Liver (tissue), 3 donors: Measurements from ENCODE around the gene RAB27B.

Source experiments
- JUND ChIP-seq, 2 donors: IDR thresholded peaks; 2 replicates each; pipeline ENCODE4 v1.6.1; 2016; ENCODE audit warnings: antibody characterized with exemption in 2 of 2
- SP1 ChIP-seq: IDR thresholded peaks from 2 replicates; pipeline ENCODE4 v1.6.1; 2018; ENCODE audit warnings: antibody characterized with exemption, mild to moderate bottlenecking
- TF ChIP-seq, protein P1 (sequence below): fragments of 150-350 bp; IDR thresholded peaks from 2 replicates; pipeline ENCODE4 v1.5.1; 2017; ENCODE audit warnings: improper control_type of control experiment, low read depth, low read length; ENCODE audit not compliant: missing input control
- donor health status: healthy.
- donor health status: healthy.

DNA sequence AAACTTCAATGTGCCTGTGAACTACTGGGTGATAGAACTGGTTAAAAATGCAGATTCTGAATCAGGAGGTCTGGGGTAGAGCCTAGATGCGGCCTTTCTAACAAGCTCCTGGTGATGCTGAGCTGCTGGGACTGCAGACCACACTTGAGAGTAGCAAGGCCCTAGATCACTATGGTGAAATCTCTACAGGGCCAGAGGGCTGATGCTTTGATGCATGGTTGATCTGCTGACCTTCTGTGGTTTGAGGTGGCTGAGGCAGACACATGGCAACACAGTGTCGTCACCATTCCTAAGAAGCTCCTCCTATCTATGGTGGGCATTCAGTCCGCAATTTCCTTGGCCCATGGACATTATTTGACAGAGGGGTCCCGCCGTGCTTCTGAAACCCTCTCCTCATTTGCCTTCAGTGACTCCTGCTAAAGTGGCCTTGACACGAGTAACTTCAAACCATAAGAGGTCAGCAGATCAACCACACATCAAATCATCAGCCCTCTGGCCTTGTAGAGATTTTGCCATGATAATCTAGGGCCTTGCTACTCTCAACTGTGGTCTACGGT lies 111.2 kb downstream of the RAB27B start:
- TF ChIP-seq SP1: no peak
- TF ChIP-seq, protein P1, sequence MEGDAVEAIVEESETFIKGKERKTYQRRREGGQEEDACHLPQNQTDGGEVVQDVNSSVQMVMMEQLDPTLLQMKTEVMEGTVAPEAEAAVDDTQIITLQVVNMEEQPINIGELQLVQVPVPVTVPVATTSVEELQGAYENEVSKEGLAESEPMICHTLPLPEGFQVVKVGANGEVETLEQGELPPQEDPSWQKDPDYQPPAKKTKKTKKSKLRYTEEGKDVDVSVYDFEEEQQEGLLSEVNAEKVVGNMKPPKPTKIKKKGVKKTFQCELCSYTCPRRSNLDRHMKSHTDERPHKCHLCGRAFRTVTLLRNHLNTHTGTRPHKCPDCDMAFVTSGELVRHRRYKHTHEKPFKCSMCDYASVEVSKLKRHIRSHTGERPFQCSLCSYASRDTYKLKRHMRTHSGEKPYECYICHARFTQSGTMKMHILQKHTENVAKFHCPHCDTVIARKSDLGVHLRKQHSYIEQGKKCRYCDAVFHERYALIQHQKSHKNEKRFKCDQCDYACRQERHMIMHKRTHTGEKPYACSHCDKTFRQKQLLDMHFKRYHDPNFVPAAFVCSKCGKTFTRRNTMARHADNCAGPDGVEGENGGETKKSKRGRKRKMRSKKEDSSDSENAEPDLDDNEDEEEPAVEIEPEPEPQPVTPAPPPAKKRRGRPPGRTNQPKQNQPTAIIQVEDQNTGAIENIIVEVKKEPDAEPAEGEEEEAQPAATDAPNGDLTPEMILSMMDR: no peak
- TF ChIP-seq JUND (IDR thresholded peaks at IDR 0.05): no peak
